BJ (cell line): ENCODE results near the gene RAD51B. TPM values are rescaled to one million over a fixed set of nuclear protein-coding genes. Genes with fewer than 3 reads are reported as not detected.

Experiments used
- CTCF ChIA-PET: fragments of 350-600 bp; formaldehyde crosslinking; extraction: SDS; loops from one replicate; lab custom pipeline; 2021; ENCODE audit warnings: antibody characterized with exemption, inconsistent platforms; lab: Yijun Ruan, JAX
- POLR2A ChIA-PET: fragments of 300-600 bp; sonication (Branson Sonifier 250); formaldehyde crosslinking; extraction: SDS; loops from one replicate; lab custom pipeline; 2021; ENCODE audit warnings: antibody characterized with exemption; lab: Charles Lee
- DNase-seq: peaks from one replicate; pipeline ENCODE4 v3.0.0-alpha.2; 2011; ENCODE audit warnings: low read depth
- H3K27me3 ChIP-seq: 2 replicates; pipeline ENCODE4 v1.6.0; 2011; ENCODE audit warnings: low read length; ENCODE audit not compliant: control insufficient read depth, insufficient read depth
- H3K36me3 ChIP-seq: 2 replicates; pipeline ENCODE4 v1.5.1; 2011; ENCODE audit warnings: low read length; ENCODE audit not compliant: control insufficient read depth, insufficient read depth
- H3K4me3 ChIP-seq: 2 replicates; pipeline ENCODE4 v1.5.1; 2011; ENCODE audit warnings: low read depth, mild to moderate bottlenecking, control low read depth, low read length
- polyA plus RNA-seq: library from polyadenylated mRNA; depleted of rRNA; stranded (reverse); fragments of >200 nt; gene quantifications from 2 replicates; pipeline ENCODE4 v1.2.3, GENCODE V29; 2011
- TF ChIP-seq, protein P1 (sequence below): IDR thresholded peaks from 2 replicates; pipeline ENCODE4 v1.5.1; 2011; ENCODE audit warnings: low read depth, mild to moderate bottlenecking, control low read depth, inconsistent platforms, low read length, moderate library complexity; ENCODE audit not compliant: insufficient read depth

Gene RAD51B
- polyA plus RNA-seq, 1 experiment = 5.6 TPM

DNA sequence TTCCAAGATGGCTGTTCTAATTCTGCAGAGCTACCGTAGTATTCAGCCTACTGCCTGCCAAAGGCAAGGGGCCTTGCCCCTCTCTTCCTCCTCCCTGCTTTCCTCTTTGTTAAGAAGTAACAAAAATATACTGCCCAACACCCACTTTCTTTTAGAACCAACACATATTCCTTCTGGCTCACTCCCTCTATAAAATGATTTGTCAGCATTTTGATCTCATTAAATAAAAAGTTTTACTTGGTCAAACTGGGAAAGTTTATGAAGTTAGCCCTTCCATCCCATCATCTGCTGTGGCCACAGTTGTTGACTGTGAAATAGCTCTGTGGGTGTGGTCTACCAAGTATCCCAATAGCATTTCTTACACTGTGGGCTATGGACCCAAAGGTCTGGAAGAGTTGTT is 500.9 kb downstream of the RAD51B start:
- H3K4me3 ChIP-seq = no peak overlapping the region
- POLR2A ChIA-PET = no interaction called here
- no peaks in the 10 kb centered on the region for H3K27me3 ChIP-seq
- no peaks in the 10 kb centered on the region for H3K36me3 ChIP-seq
- no peak for DNase-seq
- CTCF ChIA-PET = interaction anchor here (1.2 kb wide), 1 partner anchor 8 kb away, joined by 3 read pairs; no protein-coding TSS in a partner anchor
- TF ChIP-seq, protein P1, sequence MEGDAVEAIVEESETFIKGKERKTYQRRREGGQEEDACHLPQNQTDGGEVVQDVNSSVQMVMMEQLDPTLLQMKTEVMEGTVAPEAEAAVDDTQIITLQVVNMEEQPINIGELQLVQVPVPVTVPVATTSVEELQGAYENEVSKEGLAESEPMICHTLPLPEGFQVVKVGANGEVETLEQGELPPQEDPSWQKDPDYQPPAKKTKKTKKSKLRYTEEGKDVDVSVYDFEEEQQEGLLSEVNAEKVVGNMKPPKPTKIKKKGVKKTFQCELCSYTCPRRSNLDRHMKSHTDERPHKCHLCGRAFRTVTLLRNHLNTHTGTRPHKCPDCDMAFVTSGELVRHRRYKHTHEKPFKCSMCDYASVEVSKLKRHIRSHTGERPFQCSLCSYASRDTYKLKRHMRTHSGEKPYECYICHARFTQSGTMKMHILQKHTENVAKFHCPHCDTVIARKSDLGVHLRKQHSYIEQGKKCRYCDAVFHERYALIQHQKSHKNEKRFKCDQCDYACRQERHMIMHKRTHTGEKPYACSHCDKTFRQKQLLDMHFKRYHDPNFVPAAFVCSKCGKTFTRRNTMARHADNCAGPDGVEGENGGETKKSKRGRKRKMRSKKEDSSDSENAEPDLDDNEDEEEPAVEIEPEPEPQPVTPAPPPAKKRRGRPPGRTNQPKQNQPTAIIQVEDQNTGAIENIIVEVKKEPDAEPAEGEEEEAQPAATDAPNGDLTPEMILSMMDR = no peak

DNA sequence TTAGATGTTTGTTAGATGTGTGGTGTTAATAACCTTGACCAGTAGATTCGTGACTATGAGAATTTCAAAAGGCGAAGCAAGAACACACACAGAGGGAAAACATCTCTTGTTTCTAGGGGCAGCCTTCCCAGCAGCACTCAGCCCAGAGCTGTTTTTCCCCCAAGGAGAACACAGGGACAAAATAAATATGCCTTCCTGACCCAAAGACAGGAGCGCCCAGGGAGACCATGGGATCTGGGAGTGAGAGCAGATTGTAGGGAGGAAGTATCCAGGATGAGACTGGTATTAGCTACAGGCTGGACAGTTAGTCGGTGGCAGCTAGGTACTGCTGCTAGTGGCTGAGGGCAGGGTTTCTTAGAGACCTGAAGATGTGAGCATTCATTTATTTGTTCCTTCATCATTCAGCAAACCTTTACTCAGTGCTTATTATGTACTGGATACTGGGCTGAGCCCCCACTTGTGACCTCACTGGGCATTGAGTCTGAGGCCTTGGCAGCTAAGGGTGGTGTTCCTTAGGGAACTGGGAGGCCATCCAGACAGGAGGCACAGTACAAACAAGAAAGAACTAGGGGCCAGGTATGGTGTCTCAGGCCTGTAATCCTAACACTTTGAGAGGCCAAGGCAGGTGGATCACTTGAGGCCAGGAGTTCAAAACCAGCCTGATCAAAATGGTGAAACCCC is 503.5 kb downstream of the RAD51B start:
- CTCF ChIA-PET = no interaction called here
- TF ChIP-seq, protein P1 = no peak
- no peak overlapping the region for H3K4me3 ChIP-seq
- POLR2A ChIA-PET = no interaction called here
- no peak for DNase-seq
- H3K36me3 ChIP-seq = no peaks in the 10 kb centered on the region
- no peaks in the 10 kb centered on the region for H3K27me3 ChIP-seq

DNA sequence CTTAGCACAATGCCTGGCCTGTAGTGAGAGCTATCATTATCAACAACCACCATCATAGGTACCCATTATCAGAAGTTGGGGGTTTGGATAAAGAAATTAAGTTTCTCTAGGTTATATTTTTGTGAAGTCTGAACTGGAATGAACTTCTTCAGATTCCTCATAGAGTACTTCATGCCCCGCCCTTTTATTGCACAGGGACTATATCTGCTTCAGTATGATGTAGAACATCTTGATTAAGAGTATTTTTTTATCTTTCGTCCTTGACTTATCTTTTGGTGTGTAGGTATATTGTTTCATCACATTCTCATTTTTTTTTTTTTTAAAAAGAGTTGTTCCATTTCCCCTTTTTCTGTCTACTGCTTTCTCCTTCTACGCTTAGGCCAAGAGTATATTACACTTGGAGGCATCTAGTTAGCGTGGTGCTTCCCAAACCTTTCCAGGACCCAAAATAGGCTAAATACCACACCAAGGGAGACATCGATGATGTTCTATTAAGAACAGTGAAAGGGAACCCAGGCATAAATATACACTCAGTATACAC is 505.8 kb downstream of the RAD51B start:
- DNase-seq = no peak
- ChIA-PET CTCF (no interaction called here), POLR2A (no interaction called here)
- H3K4me3 ChIP-seq = no peak overlapping the region
- no peaks in the 10 kb centered on the region for H3K27me3 ChIP-seq
- H3K36me3 ChIP-seq = no peaks in the 10 kb centered on the region
- TF ChIP-seq, protein P1 = no peak

DNA sequence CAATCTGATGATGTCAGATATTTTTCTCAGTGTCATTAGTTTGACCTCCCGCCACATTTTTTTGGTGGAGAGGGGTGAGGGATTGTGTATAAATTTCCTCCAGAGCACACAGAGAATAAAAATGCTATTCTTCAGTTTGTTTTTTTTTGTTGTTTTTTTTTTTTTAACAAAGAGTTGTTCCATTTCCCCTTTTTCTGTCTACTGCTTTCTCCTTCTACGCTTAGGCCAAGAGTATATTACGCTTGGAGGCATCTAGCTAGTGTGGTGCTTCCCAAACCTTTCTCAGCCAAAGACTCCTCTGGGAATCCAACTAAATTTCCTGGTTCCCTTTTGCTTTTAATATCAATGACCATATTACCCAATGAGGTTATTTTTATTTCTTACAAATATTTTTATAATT is 507.7 kb downstream of the RAD51B start:
- no peak overlapping the region for H3K4me3 ChIP-seq
- POLR2A ChIA-PET = no interaction called here

DNA sequence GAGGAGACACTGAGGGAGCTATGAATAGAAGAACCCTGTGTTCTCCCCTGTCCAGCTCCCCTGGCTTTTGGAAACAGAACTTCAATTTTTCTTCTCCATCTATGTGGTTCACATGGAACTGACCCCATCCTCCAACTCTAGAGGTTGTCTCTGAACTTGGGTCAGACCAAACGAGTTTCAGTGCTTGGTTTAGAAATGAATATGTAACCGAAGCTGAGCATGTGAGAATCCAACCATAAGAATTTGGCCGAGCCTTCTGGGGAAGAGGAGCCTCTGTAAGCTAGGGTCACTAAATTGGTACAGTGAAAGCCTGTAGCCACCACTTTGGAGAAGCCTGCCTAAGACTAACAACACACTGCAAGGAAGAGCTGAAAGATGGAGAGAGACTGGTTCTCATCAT is 508.9 kb downstream of the RAD51B start:
- ChIA-PET CTCF (interaction anchor here (1.1 to 1.6 kb wide), 2 partner anchors 13 to 41 kb away, joined by 5 read pairs; no protein-coding TSS in a partner anchor), POLR2A (interaction anchor here (0.7 kb wide), 1 partner anchor 196 kb away, joined by 3 read pairs; no protein-coding TSS in a partner anchor)

More for the DNA sequence above, 507.7 kb downstream of the RAD51B start:
- no peak for DNase-seq
- Histone ChIP-seq H3K27me3 (no peaks in the 10 kb centered on the region), H3K36me3 (no peaks in the 10 kb centered on the region)
- TF ChIP-seq, protein P1 = no peak
- CTCF ChIA-PET = no interaction called here

More for the DNA sequence above, 508.9 kb downstream of the RAD51B start:
- no peaks in the 10 kb centered on the region for H3K27me3 ChIP-seq
- H3K4me3 ChIP-seq = no peak overlapping the region
- H3K36me3 ChIP-seq = no peaks in the 10 kb centered on the region
- no peak for DNase-seq
- TF ChIP-seq, protein P1 = no peak
